A549 (cell line): ENCODE measurements around the gene GCNT2.

Source experiments
- CBX2 ChIP-seq: fragments of 200-600 bp; sonication (generic); IDR thresholded peaks from 2 replicates; pipeline ENCODE4 v1.6.1; 2016; ENCODE audit warnings: low read depth, mild to moderate bottlenecking, borderline replicate concordance
- CBX8 ChIP-seq: fragments of 200-600 bp; sonication (generic); IDR thresholded peaks from 2 replicates; pipeline ENCODE4 v1.6.1; 2016
- EHF ChIP-seq: fragments of 250-450 bp; sonication (Bioruptor Pico); IDR thresholded peaks from 2 replicates; pipeline ENCODE4 v1.5.0; 2020; ENCODE audit warnings: mild to moderate bottlenecking
- NR3C1 ChIP-seq: fragments of >200 bp; sonication (Bioruptor Twin); formaldehyde crosslinking; IDR thresholded peaks from 3 replicates; pipeline ENCODE4 v1.6.1; 2017
- TP53 ChIP-seq: fragments of 250-450 bp; sonication (Bioruptor Pico); IDR thresholded peaks from 2 replicates; pipeline ENCODE4 v1.5.0; 2021; ENCODE audit warnings: mild to moderate bottlenecking, moderate library complexity
- TF ChIP-seq, protein P1 (sequence below): fragments of 200-600 bp; sonication (generic); IDR thresholded peaks from 2 replicates; pipeline ENCODE4 v1.6.1; 2016; ENCODE audit warnings: antibody characterized with exemption, mild to moderate bottlenecking, moderate library complexity
- TF ChIP-seq, protein P2 (sequence below): fragments of >200 bp; sonication (Bioruptor Twin); formaldehyde crosslinking; IDR thresholded peaks from 3 replicates; pipeline ENCODE4 v1.5.1; 2016
- TF ChIP-seq, protein P3 (sequence below): IDR thresholded peaks from 2 replicates; pipeline ENCODE4 v1.6.1; 2012

DNA sequence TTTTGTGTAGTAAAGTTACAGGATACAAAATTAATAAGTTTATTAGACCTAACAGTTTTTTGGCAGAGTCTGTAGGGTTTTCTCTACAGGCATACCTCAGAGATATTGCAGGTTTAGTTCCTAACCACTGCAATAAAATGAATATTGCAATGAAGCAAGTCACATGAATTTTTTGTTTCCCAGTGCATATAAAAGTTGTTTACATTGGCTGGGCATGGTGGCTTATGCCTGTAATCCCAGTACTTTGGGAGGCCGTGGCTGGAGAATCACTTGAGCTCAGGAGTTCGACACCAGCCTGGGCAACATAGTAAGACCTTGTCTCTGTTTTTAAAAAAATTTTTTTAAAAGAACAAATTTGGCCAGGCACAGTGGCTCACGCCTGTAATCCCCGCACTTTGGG lies 157.3 kb downstream of the GCNT2 start:
- TF ChIP-seq, protein P1, sequence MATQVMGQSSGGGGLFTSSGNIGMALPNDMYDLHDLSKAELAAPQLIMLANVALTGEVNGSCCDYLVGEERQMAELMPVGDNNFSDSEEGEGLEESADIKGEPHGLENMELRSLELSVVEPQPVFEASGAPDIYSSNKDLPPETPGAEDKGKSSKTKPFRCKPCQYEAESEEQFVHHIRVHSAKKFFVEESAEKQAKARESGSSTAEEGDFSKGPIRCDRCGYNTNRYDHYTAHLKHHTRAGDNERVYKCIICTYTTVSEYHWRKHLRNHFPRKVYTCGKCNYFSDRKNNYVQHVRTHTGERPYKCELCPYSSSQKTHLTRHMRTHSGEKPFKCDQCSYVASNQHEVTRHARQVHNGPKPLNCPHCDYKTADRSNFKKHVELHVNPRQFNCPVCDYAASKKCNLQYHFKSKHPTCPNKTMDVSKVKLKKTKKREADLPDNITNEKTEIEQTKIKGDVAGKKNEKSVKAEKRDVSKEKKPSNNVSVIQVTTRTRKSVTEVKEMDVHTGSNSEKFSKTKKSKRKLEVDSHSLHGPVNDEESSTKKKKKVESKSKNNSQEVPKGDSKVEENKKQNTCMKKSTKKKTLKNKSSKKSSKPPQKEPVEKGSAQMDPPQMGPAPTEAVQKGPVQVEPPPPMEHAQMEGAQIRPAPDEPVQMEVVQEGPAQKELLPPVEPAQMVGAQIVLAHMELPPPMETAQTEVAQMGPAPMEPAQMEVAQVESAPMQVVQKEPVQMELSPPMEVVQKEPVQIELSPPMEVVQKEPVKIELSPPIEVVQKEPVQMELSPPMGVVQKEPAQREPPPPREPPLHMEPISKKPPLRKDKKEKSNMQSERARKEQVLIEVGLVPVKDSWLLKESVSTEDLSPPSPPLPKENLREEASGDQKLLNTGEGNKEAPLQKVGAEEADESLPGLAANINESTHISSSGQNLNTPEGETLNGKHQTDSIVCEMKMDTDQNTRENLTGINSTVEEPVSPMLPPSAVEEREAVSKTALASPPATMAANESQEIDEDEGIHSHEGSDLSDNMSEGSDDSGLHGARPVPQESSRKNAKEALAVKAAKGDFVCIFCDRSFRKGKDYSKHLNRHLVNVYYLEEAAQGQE, result no peak
- TF ChIP-seq CBX8 (no peak), EHF (CRISPR knock-in tag) (no peak), CBX2 (no peak), TP53 (CRISPR knock-in tag) (no peak), NR3C1 (no peak)
- TF ChIP-seq, protein P2, sequence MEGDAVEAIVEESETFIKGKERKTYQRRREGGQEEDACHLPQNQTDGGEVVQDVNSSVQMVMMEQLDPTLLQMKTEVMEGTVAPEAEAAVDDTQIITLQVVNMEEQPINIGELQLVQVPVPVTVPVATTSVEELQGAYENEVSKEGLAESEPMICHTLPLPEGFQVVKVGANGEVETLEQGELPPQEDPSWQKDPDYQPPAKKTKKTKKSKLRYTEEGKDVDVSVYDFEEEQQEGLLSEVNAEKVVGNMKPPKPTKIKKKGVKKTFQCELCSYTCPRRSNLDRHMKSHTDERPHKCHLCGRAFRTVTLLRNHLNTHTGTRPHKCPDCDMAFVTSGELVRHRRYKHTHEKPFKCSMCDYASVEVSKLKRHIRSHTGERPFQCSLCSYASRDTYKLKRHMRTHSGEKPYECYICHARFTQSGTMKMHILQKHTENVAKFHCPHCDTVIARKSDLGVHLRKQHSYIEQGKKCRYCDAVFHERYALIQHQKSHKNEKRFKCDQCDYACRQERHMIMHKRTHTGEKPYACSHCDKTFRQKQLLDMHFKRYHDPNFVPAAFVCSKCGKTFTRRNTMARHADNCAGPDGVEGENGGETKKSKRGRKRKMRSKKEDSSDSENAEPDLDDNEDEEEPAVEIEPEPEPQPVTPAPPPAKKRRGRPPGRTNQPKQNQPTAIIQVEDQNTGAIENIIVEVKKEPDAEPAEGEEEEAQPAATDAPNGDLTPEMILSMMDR, result no peak
- TF ChIP-seq, protein P3, sequence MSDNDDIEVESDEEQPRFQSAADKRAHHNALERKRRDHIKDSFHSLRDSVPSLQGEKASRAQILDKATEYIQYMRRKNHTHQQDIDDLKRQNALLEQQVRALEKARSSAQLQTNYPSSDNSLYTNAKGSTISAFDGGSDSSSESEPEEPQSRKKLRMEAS, result no peak
